ENCODE results near the gene LRGUK.
"Not testable (repeated sequence)": the region's sequence is repeated elsewhere in the genome, so short reads cannot be mapped to it uniquely, and the experiment has no call there.

LRGUK gene

DNA sequence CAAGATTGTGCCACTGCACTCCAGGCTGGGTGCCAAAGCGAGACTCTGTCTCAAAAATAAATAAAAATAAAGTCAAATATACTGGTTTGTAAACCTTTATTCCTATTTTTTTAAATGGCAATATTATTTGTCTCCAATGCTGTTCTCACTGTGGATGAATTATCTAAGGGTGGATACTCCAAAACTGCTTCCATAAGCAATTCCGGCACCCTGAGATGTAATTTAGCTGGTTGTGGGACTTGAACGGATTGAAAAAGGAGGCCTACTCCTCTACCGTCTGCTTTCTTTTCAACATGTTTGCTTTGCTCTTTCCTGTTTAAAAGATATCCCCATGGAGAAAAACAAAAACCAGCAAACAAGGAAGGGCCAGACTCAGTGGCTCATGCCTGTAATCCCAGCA, 135.2 kb downstream of the LRGUK start:
- no peak for DNase-seq

DNA sequence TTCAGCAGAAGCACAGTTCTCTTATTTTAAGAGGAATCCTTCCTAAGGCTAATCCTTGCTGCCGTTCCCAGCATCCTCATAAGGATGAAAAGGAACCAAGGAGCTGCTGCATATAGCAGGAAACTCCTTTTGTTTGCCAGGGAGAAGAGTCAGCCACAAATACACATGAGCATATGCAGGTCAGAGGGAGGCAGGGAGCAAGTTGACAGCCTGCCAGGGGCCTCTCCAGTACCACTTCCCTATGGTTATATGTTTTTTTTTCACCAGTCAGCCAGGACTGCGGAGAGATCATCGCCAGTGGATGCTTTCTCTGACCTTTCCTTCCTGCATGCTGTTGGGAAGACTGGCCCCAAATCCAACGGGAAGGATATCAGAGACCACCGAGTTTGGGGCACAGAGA, 149.8 kb downstream of the LRGUK start:
- no peak for DNase-seq

DNA sequence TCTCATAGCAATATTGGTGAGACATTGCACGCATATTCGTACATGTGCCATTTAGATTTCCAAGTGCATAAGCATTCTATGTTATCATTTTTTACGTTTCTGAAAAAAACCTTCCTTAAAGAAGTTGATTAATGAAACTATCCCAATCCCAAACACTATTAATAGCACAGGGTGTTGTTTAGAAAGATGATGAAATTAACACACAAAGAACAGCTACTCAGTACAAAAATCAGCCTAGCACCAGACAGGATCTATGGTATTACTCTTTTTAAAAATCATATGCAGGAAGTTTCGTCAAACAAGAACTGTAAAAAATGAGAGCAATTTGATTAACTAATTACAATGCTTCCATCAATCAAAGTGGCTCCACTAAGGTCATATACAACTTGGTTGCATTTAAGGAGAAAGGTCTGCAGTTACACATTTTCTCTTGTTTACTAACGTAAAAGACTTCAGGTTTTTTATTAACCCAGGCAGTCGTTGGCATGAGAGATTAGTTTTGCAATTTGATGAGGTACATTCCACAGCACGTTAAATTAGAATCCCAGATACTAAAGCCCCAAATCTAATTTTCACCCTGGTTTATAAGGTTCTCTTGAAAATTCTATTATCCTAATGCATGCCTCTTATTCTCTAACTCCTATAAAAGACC, 151.5 kb downstream of the LRGUK start:
- no peak for DNase-seq

DNA sequence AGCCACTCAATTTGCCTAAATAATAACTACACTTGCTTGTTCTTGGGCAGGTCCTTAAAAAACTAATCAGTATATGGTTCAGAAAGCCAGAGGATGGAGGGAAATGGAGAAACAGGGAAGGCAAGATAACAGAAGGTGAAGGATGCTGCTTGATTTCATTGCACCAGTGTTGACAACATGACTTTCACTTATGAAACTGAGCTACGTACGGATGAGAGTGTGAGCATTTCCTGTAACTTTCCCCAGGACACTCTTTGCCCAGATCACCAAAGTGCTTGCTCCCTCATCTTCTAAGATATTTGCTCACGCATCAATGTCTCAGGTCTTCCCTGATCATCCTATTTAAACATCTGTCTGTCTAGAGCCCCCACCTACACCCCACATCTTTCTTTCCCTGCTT, 152.2 kb downstream of the LRGUK start:
- DNase-seq, result no peak

DNA sequence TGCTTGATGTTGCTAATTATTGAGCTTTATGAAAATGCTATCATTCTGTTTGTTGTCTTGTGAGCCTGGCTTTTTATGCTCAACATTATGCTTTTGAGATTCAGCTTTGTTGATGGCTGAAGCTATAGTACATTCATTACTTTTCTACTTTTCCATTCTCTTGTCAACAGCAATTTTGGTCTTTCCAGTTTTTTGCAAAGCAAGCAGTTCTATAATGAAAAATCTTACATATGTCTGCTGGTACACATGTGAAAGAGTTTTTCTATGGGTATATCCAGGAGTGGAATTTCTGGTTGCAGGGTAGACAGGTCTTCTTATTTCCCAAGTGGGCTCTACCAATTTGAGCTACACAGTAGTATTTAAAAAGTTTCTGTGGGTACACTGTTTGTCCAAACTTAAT, 152.8 kb downstream of the LRGUK start:
- no peak for DNase-seq

DNA sequence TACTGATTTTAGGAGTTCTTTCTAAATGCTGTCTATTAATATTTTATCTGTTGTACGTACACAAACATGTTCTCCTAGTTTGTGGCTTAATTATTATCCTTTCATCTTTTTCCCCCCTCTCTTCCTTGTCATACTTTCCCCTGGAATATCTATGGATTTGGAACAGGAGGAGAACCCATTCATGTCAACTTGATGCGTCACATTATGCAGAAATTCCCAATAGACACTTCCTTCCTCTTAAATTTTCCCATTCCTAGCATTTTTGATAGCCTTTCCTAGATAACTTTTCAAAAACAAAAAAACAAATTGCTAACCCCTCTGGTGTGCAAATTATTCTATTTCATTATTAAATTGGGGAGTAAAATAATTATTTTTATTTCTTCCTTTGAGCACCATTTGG, 153.4 kb downstream of the LRGUK start:
- no peak for DNase-seq

DNA sequence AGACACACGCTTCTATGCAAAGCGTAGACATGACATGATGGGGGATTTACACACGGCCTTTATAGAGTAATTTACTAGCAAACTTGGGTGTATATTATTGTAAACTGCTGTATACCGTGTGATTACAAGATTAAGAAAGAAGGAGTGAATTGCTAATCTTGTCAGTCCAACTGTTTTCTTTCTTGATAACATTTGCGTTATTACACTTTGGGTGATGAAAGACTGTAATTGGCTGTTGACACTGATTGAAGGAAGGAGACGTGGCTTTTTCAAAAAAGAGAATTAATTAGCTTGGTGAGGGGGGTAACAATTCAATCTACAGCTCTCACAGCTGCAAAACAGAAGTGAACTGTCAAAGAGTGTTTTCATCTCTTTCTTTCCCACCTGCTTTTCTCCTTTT, 156.9 kb downstream of the LRGUK start:
- DNase-seq, result no peak

DNA sequence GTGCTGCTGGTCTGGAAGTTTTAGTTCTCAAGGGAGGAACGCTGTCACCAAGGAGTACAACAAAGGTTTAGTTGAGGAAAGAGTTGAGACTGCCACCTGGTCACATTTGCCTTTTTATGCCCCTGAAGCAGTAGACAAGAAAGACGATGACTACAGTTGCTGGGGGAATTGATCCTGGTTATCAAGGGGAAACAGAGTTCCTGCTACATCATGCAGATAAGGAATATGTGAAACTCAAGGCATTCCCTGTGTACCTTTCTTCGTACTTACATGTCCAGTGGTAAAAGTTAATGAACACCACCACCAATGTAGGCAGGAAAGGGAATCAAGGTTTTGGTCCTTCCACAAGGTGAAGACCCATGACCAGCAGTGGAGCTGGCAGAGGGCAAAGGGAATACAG, 157.8 kb downstream of the LRGUK start:
- no peak for DNase-seq

DNA sequence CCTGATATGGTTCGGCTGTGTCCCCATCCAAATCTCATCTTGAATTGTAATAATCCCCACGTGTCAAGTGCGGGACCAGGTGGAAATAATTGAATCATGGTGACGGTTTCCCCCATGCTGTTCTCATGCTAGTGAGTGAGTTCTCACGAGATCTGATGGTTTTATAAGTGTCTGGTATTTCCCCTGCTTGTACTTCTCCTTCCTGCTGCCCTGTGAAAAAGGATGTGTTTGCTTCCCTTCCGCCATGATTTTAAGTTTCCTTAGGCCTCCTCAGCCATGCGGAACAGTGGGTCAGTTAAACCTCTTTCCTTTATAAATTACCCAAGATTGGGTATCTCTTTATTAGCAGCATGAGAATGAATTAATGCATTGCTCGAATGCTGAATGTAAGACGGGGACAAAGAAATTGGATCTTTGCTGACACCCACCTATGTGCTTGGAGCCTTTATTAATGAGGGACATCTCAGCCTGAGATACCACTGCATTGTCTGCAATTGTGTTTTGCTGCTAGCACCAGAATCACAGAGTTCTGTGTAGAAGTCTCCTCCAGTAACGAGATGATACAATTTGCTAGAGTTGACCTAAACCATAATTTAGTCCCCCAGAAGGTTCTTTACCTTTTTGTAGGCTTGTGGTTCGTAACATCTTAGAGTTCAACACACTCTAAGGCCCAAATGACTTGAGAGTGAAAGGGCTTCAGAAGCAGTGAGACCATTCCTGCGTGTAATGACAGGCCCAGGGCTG, 160.9 kb downstream of the LRGUK start:
- no peak for DNase-seq

DNA sequence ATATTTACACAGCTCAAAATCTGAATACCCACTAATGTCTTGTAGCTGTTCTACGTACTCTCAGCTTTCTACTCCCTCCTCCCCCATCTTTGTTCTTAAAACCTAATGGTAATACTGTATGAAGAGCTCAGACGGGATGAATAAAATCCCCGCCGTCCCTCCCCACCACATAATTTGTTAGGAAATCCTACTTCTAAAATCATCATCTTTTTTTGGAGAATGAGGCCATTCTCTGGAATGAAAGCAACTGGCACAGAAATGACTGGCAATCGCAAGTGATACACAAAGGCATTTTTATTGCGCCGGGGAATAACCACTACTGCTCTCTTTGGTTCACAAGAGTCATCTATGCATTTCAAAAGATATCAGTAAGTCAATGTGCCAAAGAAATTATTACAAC, 162.3 kb downstream of the LRGUK start:
- DNase-seq, result no peak

DNA sequence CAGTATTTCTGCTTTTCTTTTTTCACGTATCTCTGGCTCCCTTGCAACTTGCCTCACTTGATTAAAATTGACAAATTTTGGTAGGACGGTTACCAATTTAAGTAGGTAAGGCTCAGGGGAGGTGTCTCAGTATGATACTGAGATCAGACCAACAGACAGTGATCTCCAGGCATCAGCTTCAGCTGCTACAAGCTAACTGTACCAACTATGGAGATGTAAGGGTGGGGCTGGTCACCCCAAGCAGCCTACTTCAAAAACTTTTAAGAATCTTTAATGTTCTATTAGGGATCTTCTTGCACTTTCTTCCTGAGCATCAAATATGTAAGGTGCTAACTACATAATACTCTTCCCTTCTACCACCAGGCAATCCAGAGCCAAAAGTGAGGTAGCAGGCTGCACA, 162.7 kb downstream of the LRGUK start:
- no peak for DNase-seq

DNA sequence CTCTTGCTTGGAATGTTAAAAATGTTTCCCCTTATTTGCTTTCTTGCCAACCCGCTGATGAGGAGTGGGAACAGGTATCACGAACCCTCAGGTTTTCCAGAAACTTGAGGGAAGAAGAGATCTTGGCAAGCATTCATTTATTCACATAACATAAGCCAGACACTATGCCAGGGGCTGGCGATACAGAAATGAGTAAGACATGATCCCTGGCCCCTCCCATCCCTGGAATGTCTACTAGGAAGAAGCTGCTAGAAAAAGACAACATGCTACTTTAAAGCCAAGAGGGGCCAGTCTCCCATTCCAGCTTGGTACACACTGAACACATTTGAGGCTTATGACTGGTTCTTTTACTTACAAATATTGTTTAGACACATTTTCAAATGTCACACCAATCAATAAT, 163.1 kb downstream of the LRGUK start:
- DNase-seq, result no peak

DNA sequence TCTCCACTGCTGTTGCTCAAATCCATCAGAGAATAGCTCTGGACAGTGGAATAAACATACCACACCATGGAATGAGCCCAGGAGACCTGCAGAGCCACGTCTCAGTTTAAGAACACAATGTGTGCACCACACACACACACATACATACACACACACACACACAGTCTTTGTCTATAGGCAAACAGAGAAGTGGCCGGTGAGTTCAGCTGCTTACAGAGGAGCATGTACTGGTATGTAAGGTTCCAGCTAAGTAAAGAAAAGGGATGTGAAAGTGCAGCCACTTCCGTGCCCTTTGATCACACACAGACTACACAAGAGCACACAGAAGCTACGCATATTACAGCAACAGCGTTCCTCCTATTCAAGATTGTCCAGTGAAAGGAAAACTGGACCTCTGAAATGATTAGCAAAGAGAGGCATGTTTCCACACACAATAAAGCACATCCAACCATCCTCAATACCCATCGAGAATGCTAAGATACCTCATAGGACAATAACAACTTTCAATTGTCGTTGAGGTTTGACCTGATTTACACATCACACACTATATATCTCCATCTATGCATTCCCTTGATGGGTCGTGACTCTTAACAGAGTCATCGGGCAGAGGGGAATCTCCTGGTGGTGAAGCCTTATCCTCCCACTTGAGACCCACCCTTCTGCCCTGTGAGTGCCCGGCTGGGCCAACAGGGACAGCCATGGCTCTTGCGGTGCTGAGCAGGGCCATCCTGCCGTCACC, 166.0 kb downstream of the LRGUK start:
- no peak for DNase-seq

DNA sequence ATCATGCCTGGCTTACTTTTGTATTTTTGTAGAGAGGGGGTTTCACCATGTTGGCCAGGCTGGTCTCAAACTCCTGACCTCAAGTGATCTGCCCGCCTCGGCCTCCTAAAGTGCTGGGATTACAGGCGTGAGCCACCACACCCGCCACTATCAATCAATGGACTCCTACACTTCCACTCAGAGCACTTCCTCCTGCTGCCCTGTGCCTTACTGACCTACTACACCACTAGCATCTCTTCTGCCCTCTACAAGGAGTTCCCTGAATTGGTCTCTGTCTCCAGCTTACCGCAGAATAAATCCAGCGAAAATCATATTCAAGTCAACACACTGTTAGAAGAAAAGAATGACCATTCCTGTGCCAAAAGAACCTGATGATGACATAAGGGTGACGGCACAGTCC, 168.8 kb downstream of the LRGUK start:
- DNase-seq, result not testable (repeated sequence)

DNA sequence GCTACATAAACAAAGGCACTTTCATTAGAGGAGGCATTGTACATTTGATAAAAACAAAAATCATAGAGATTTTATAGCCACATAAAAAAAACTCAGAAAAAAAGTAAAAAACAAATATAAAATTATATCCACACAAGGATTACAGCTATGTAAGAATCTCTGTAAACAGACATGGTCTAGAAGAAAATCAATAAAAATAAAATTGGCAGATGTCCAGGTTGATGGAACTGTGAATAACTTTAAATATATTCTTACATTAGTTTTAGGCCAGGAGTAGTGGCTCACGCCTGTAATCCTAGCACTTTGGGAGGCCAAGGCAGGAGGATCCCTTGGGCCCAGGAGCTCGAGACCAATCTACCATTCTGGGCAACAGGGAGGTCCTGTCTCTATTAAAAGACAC, 170.3 kb downstream of the LRGUK start:
- DNase-seq, result no peak

DNA sequence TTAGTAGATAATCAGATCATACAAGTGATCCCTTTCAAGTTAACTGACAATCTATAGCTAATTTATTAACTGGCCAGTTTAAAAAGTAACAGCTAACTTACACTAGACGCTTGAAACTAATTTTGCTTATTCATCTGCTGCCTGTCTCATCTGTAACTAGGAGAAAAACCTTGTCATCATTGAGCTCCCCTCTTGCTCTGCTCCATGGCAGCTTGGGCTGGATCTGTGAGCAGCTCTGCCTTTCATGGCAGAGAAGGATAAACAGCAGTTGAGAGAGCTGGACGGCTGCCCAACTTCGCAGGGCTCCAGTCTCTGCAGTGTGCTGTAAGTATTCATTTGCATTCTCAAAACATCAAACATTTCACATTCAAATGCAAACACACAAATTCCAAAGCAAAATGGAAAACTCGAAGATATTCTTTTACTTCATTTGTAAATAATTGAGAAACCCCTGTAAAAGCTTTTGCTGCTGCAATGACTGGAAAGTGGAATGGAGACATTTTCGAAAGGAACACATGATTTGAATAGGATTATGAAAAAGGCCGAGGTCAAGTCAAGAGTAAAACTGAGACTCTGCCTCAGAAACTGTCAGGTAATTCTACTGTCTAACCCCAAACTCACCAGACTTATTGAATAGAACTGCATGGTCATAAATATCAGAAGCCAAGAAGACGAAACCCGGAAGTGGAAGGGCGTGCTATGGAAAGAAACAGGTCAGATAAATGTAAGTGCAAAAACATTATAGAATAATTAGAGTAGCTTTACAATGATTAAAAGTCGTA, 172.0 kb downstream of the LRGUK start:
- DNase-seq, result no peak

DNA sequence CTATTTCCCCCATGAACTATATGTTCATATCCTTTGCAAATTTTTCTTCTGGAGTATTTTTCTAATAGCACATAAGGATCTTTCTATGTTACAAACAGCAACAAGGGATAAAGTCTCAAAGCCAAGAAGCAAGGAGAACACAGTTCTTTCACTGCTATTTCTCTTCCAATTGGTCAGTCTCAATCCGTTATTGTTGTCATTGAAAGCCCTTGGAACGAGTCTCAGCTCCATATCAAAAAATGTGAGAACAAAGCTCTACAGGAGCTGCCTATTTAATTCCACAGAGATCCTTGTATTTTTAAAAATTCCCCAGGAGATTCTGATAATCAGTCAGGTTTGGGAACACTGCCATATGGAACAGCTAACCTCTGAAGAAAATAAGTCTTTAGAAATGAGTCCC, 173.8 kb downstream of the LRGUK start:
- DNase-seq, result no peak

DNA sequence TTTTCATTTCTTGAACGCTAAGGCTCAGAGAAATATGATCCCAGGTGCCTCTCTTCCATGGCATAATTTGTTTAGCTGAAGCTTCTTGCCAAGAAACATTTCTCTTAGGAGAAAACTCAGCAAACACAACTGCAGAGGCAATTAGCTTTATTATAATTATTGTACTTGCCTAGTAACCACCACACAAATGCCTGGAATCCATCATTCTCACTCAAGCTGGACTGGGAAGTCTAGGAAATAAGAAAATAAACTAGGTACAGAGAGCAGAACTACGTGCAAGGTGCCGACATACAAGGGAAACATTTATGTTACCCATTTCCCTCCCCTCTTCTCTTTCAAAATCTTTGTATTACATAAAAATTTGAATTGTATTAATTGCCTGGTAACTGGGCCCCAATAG, 174.5 kb downstream of the LRGUK start:
- DNase-seq, result no peak

DNA sequence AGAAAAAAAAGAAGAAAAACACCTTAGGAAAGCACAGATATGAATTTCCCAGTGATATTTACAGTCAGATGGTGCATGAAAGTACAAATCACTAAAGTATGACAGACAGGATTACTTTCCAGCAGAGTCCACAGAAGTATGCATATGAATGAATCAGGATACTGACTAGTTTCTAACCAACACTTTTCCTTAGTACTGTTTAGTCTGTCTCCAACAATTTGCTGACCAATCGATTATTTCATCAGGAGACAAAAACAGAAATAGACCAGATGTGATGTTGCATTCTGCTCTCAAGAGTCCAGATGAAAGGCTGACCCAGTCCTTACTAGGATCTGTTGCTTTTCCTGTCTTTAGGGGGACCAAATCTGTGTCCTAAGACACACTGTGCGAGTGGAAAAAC, 175.0 kb downstream of the LRGUK start:
- DNase-seq, result no peak

DNA sequence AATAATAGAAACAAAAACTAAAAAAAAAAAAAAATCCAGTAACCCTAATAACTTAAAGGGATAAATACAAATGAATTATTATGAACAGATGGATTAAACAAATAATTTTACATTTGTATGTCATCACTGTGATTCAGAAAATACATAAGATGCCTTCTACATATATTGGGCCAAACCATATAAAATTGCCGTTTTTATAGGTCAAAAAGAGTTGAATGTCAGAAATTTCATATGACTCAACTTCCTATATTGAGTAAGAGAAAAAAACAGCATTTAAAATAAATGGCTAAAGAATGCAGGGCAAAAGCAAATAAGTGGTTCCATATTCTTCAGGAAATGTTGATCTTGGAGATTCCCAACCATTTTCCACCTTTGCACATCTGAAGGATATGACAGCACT, 180.2 kb downstream of the LRGUK start:
- DNase-seq, result no peak

DNA sequence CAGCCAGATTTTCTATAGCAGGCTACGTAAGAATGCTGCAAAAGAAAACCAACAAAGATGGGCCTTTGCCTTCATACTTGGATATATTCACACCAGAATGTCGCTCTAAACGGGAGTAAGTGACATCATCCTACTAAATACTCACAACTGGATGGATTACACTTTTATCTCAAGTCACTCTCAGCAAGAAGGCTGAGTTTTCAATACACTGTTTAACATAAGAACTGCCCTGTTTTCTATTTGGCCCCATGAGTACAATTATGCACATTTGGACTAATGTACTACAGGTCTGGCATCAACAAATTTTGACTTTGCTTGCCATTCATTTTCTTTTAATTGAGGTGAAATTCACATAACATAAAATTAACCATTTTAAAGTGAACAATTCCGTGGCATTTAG, 181.4 kb downstream of the LRGUK start:
- DNase-seq, result no peak

DNA sequence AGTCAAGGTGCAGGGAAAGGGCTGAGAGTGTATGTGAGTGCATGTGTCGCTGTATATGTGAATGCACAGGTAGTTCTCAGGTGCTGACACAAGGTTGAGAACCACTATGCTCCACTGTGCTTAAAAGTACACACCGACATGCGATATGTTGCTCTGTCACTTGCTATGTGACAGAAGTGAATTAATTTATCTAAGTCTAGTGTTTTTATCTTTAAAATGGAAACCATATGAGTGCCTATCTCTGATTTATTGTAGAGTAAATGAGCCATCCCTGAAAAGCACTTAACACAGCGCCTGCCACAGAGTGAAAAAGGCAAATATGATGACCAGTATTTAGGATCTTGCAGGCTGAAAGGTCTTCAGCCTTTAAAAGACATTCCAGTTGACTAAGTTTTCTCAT, 184.7 kb downstream of the LRGUK start:
- no peak for DNase-seq

DNA sequence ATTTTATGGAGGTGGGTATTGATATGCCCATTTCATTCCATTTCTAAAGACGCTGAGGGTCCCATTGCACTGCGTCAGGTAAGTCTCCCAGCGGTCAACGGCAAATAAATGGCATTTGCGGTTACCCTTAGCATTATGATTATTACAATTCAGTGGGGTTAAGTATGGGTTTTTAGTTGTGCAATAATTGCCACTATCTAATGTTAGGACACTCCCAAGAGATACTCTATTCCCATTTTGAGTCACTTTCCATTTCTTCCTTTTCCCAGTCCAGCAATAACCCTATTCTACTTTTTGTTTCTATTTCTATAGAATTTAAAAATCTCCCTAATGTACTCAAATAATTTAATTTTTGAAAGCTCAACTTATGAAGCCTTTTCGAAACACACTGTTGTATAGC, 185.6 kb downstream of the LRGUK start:
- DNase-seq, result no peak

DNA sequence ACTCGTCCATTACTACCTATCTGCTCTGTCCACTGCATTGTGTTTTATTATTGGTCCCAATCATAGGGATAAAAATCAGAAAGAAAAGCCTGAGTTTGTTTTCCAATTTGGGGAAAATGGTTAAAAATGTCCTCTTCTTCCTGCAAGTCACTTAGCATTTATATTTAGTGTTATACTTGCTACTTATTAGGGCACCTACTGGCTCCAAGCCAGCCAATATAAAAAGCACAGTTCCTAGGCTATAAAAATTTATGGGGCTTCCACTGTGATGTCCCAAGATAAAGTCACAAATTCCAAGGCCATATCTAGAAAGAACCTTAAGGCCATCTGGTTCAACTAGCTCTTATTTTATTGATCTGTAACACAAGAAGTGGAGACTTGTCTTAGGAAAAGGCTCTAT, 186.4 kb downstream of the LRGUK start:
- DNase-seq, result no peak
